Measurements from ENCODE around the gene CPEB3.
A peak's percentile ranks its signal among the peaks of the same experiment; 100 is the strongest.
"Not testable (repeated sequence)": the region's sequence is repeated elsewhere in the genome, so short reads cannot be mapped to it uniquely, and the experiment has no call there.

CPEB3 gene

GRCh38 chr10:92290837-92291615 is at the start of gene CPEB3, which contains the start of gene MARCHF5:
CPEB3 (minus strand) TSS chr10:92291078; CDS start chr10:92240350, 50,728 bp downstream.
MARCHF5 (plus strand) TSS chr10:92291167; CDS start chr10:92291495, 328 bp downstream.
- DNase-seq, result peak; percentile 63

- DNase-seq, result not testable (repeated sequence)
These were observed 39.0 kb upstream of the CPEB3 start for GRCh38 chr10:92329927-92330326.

GRCh38 chr10:92328993-92329392 is 38.1 kb upstream of the CPEB3 start:
- no peak for DNase-seq

GRCh38 chr10:92327445-92328433 is 36.9 kb upstream of the CPEB3 start:
- no peak for DNase-seq

- DNase-seq, result no peak
These were observed 32.2 kb upstream of the CPEB3 start for GRCh38 chr10:92323079-92323478.

GRCh38 chr10:92316610-92317009 is 25.7 kb upstream of the CPEB3 start:
- no peak for DNase-seq

GRCh38 chr10:92313750-92314149 is 22.9 kb upstream of the CPEB3 start:
- DNase-seq, result no peak

- no peak for DNase-seq
These were observed 18.4 kb upstream of the CPEB3 start for GRCh38 chr10:92309272-92309671.

- no peak for DNase-seq
These were observed 14.5 kb upstream of the CPEB3 start for GRCh38 chr10:92305133-92306072.

- DNase-seq, result no peak
These were observed 13.2 kb upstream of the CPEB3 start for GRCh38 chr10:92304061-92304460.

GRCh38 chr10:92303096-92303495 is 12.2 kb upstream of the CPEB3 start:
- no peak for DNase-seq

- DNase-seq, result no peak
These were observed 7.6 kb upstream of the CPEB3 start for GRCh38 chr10:92298487-92298886.

GRCh38 chr10:92291921-92292845 is 1.3 kb upstream of the CPEB3 start:
- DNase-seq, result peak; percentile 6

GRCh38 chr10:92291616-92291865 is 663 bp upstream of the CPEB3 start:
- no peak for DNase-seq

- peak; percentile 36 for DNase-seq
These were observed 622 bp downstream of the CPEB3 start for GRCh38 chr10:92290076-92290836.

GRCh38 chr10:92284112-92284704 is 6.7 kb downstream of the CPEB3 start:
- no peak for DNase-seq

GRCh38 chr10:92278996-92279696 is 11.7 kb downstream of the CPEB3 start:
- DNase-seq, result no peak

GRCh38 chr10:92274071-92274470 is 16.8 kb downstream of the CPEB3 start:
- DNase-seq, result no peak

GRCh38 chr10:92268748-92269147 is 22.1 kb downstream of the CPEB3 start:
- no peak for DNase-seq

- no peak for DNase-seq
These were observed 23.5 kb downstream of the CPEB3 start for GRCh38 chr10:92267343-92267742.

Data from DMS79 treated with DMSO at 0.1 percent for 48 hours (cell line).